Measurements from ENCODE around the gene ALKBH5.

Gene ALKBH5

GRCh38 chr17:18166894-18167293 lies 16.7 kb upstream of the ALKBH5 start:
- TF ChIP-seq, protein P1, sequence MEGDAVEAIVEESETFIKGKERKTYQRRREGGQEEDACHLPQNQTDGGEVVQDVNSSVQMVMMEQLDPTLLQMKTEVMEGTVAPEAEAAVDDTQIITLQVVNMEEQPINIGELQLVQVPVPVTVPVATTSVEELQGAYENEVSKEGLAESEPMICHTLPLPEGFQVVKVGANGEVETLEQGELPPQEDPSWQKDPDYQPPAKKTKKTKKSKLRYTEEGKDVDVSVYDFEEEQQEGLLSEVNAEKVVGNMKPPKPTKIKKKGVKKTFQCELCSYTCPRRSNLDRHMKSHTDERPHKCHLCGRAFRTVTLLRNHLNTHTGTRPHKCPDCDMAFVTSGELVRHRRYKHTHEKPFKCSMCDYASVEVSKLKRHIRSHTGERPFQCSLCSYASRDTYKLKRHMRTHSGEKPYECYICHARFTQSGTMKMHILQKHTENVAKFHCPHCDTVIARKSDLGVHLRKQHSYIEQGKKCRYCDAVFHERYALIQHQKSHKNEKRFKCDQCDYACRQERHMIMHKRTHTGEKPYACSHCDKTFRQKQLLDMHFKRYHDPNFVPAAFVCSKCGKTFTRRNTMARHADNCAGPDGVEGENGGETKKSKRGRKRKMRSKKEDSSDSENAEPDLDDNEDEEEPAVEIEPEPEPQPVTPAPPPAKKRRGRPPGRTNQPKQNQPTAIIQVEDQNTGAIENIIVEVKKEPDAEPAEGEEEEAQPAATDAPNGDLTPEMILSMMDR (conservative IDR thresholded peaks at IDR 0.05; ENCODE audit: low read length) = 0 out of 2 replicates have a peak, but pooled peaks have one; percentile 11
- no peak overlapping the region for H3K4me3 ChIP-seq (ENCODE audit: low read length)
- no peak for DNase-seq (ENCODE audit: low read depth)

GRCh38 chr17:18167421-18167820 lies 16.2 kb upstream of the ALKBH5 start:
- no peak for DNase-seq (ENCODE audit: low read depth)
- TF ChIP-seq, protein P1 (conservative IDR thresholded peaks at IDR 0.05; ENCODE audit: low read length) = no peak
- H3K4me3 ChIP-seq (ENCODE audit: low read length) = no peak overlapping the region

GRCh38 chr17:18172531-18173278 lies 10.9 kb upstream of the ALKBH5 start:
- peak; percentile 38 for DNase-seq (ENCODE audit: low read depth)
- TF ChIP-seq, protein P1 (conservative IDR thresholded peaks at IDR 0.05; ENCODE audit: low read length) = no peak; the same call in 1 of the 2 replicates
- H3K4me3 ChIP-seq (ENCODE audit: low read length) = no peak overlapping the region

DNA sequence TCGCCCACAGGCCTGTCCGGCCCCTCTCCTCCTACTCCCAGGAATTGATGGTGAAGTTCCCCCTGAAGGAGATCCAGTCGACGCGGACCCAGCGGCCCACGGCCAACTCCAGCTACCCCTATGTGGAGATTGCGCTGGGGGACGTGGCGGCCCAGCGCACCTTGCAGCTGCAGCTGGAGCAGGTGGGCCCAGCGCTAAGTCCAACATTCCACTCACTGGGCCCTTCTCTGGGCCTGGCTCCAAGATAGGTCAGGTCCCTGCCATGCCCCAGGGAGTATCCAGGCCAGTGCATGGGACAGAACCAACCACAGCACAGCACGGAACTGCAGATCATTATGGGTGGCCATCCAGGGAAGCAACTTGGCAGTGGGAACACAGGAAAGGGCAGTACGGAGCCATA lies 9.9 kb upstream of the ALKBH5 start:
- no peak for DNase-seq (ENCODE audit: low read depth)
- H3K4me3 ChIP-seq (ENCODE audit: low read length) = no peak overlapping the region
- TF ChIP-seq, protein P1 (conservative IDR thresholded peaks at IDR 0.05; ENCODE audit: low read length) = no peak

GRCh38 chr17:18176176-18176575 lies 7.5 kb upstream of the ALKBH5 start:
- TF ChIP-seq, protein P1 (conservative IDR thresholded peaks at IDR 0.05; ENCODE audit: low read length) = no peak
- DNase-seq (ENCODE audit: low read depth) = no peak
- no peak overlapping the region for H3K4me3 ChIP-seq (ENCODE audit: low read length)

- TF ChIP-seq, protein P1 (conservative IDR thresholded peaks at IDR 0.05; ENCODE audit: low read length) = no peak
- DNase-seq (ENCODE audit: low read depth) = no peak
- no peak overlapping the region for H3K4me3 ChIP-seq (ENCODE audit: low read length)
Measured at GRCh38 chr17:18177133-18177532, 6.5 kb upstream of the ALKBH5 start.

GRCh38 chr17:18177722-18178121 lies 5.9 kb upstream of the ALKBH5 start:
- H3K4me3 ChIP-seq (ENCODE audit: low read length) = no peak overlapping the region
- TF ChIP-seq, protein P1 (conservative IDR thresholded peaks at IDR 0.05; ENCODE audit: low read length) = no peak
- DNase-seq (ENCODE audit: low read depth) = no peak
